ENCODE data around the gene PTPRD. TPM values are rescaled to one million over a fixed set of nuclear protein-coding genes. Genes with fewer than 3 reads are reported as not detected.

The PTPRD gene
- total RNA-seq, 2 experiments from 2014 or later = not detected

DNA sequence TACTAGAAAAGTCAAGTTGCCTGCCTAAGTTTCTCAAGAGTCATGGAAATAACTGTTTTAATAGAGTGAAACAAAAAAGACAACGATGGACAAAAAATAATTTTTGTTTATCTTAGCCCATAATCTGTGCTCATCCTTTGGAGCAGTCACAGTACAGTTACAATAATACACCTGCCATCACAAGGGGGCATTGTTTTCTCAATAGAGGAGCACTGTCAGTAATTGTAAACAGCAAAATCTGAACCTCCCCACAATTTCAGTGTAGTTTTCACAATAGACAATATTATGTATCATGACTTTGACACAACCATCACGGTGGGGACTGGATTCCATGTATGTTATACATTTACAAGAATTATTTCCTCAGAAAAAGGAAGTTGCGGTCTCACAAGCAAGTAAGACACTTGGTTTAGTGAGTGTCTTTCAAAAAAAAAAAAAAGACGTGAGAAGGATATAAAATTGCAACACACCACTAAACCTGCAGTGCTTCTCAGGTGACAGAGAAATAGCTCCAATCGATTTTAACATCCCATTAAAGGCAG lies 586.3 kb downstream of the PTPRD start:
- no peaks in the 10 kb centered on the region for H3K4me1 Mint-ChIP-seq
- no peak for DNase-seq
- no peaks in the 10 kb centered on the region for H3K27me3 Mint-ChIP-seq
- H3K9me3 Mint-ChIP-seq = peaks cover 7% of the 10 kb centered on the region
- no peaks in the 10 kb centered on the region for H3K36me3 Mint-ChIP-seq (ENCODE audit: low read depth)
- no peak overlapping the region for H3K4me3 Mint-ChIP-seq
- CTCF ChIA-PET = no interaction called here
- H3K27ac Mint-ChIP-seq = no peak overlapping the region
- POLR2A ChIA-PET = no interaction called here

DNA sequence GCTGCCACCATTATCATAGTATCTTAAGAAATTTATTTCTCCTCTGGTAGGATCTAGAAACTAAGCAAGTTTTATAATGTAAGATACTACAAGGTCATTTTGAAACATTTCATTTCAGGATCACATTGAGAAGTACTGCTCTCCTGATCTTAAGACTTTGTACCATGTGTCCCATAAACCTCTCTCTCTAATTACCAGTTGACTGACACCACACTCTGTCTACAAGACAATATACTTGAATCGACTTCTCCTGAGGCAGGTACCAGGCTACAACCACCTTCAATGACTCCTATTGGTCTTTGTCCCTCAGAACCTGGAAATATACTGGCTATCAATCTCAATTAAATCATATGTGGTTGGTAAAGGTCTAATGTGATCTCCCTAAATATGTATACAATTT lies 597.0 kb downstream of the PTPRD start:
- ChIA-PET CTCF (no interaction called here), POLR2A (no interaction called here)
- no peaks in the 10 kb centered on the region for H3K27me3 Mint-ChIP-seq
- no peak for DNase-seq
- no peaks in the 10 kb centered on the region for H3K36me3 Mint-ChIP-seq (ENCODE audit: low read depth)
- peaks cover 2% of the 10 kb centered on the region for H3K9me3 Mint-ChIP-seq
- H3K27ac Mint-ChIP-seq = no peak overlapping the region
- no peak overlapping the region for H3K4me3 Mint-ChIP-seq
- H3K4me1 Mint-ChIP-seq = no peaks in the 10 kb centered on the region

DNA sequence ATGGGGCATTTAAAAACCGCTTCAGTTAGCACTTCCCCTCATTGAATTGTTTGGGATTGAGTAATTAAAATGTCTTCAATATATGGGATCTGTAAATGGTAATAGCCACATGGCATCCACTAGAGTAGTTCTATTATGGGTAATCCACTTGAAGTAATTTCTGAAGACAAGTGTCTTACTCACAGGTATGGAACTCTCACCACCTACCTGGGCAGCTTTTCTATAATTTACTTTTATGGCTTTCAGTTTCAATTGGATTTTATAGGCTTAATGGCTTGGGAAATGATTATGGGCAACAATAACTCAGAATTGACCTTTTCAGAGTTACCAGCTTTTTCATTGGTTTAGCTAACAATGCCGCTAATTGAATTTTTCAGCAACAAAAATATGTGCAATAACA lies 597.9 kb downstream of the PTPRD start:
- Mint-ChIP-seq H3K27ac (no peak overlapping the region), H3K27me3 (no peaks in the 10 kb centered on the region), H3K4me3 (no peak overlapping the region), H3K36me3 (ENCODE audit: low read depth) (no peaks in the 10 kb centered on the region), H3K9me3 (peaks cover 2% of the 10 kb centered on the region), H3K4me1 (no peaks in the 10 kb centered on the region)
- ChIA-PET POLR2A (no interaction called here), CTCF (no interaction called here)
- no peak for DNase-seq

DNA sequence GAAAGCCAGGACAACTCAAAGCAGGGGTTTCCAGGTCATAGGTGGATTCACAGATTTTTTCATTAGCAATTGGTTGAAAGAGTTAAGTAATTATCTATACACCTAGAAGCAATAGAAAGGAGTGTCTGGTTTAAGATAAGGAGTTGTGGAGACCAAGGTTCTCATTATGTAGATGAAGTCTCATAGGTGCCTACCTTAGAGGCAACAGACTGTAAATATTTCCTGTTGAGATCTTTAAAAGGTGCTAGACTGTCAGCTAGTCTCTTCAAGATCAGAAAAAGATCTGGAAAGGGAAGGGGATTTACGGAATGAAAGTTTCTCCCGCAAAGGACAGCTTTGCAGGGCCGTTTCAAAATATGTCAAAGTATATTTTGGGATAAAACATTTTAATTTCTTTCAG lies 603.4 kb downstream of the PTPRD start:
- ChIA-PET CTCF (no interaction called here), POLR2A (no interaction called here)
- H3K4me3 Mint-ChIP-seq = no peak overlapping the region
- no peaks in the 10 kb centered on the region for H3K36me3 Mint-ChIP-seq (ENCODE audit: low read depth)
- no peaks in the 10 kb centered on the region for H3K9me3 Mint-ChIP-seq
- DNase-seq = no peak
- no peaks in the 10 kb centered on the region for H3K27me3 Mint-ChIP-seq
- no peak overlapping the region for H3K27ac Mint-ChIP-seq
- no peaks in the 10 kb centered on the region for H3K4me1 Mint-ChIP-seq

DNA sequence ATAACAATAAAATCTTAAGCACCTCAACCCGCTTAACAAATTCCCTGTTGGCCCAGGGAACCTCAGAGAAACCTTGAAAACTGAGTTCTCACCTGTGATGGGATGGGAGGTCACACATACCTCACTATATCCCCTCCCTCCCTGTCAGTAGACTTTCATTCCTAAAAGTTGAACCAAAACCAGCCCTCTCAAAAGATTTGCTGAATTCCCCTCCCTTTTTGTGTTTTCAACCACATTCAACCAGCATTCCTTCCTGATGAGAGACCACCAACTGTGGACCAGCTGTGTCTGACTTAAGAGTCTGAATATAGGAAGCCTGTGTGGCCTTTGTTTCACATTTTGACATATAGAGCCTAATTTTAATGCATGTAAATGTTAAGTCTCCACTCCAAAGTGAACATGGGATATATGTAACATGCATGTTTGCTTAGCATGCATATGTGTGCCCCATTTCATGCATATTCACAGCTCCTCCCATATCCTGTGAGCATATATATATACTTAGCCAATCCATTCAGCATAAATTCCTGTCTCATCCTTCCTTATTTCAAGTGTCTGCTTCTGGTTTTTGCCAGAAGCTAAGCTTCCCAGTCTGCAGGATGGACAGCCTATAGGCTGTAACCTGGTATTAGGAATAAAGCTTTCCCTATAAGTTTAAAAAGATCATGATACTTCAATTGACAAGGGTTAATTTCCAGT lies 604.6 kb downstream of the PTPRD start:
- Mint-ChIP-seq H3K36me3 (ENCODE audit: low read depth) (no peaks in the 10 kb centered on the region), H3K27me3 (no peaks in the 10 kb centered on the region), H3K4me3 (no peak overlapping the region), H3K4me1 (no peaks in the 10 kb centered on the region), H3K27ac (no peak overlapping the region), H3K9me3 (no peaks in the 10 kb centered on the region)
- ChIA-PET POLR2A (no interaction called here), CTCF (no interaction called here)
- no peak for DNase-seq

DNA sequence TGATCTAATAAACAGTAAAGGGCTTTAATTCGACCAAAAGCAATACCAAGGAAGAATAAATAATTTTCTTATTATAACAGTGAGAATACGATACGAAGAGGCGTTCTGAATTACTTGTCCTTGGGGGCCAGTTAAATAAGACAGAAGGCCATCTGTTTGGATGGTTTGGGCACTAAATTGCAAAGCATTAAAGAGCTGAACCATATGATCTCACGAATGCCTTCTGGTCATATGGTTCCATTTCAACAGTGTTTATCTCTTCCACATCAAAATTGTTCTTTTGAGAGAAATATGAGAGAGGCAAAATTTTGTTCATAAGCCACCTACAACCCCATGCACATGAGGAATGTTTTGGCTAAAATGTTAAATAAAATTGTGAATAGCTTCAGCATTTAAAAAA lies 605.4 kb downstream of the PTPRD start:
- POLR2A ChIA-PET = no interaction called here
- no peak for DNase-seq
- Mint-ChIP-seq H3K4me3 (no peak overlapping the region), H3K9me3 (no peaks in the 10 kb centered on the region), H3K27ac (no peak overlapping the region), H3K4me1 (no peaks in the 10 kb centered on the region), H3K27me3 (no peaks in the 10 kb centered on the region), H3K36me3 (ENCODE audit: low read depth) (no peaks in the 10 kb centered on the region)
- CTCF ChIA-PET = no interaction called here

DNA sequence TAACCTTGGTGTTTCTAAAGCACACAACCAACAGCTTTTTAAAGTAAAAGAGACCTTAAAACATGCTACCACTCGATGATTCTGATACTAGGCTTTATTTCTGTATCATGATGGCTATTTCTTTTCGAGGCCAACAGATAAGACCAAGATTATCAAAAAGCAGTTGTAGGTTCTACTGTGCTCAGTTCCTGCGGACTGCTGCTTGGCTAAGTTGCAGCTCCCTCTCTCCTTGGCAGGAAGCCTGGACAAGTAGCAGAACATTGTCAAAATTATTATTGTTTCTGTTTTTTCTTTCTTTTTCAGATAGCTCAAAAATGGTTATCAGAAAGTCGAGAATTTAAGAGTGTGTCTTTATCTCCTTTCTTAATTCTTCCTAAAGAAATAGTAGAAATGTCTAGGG lies 607.6 kb downstream of the PTPRD start:
- H3K4me3 Mint-ChIP-seq = no peak overlapping the region
- DNase-seq = no peak
- H3K4me1 Mint-ChIP-seq = no peaks in the 10 kb centered on the region
- H3K36me3 Mint-ChIP-seq (ENCODE audit: low read depth) = no peaks in the 10 kb centered on the region
- no peaks in the 10 kb centered on the region for H3K9me3 Mint-ChIP-seq
- ChIA-PET POLR2A (no interaction called here), CTCF (no interaction called here)
- H3K27me3 Mint-ChIP-seq = no peaks in the 10 kb centered on the region
- H3K27ac Mint-ChIP-seq = no peak overlapping the region

DNA sequence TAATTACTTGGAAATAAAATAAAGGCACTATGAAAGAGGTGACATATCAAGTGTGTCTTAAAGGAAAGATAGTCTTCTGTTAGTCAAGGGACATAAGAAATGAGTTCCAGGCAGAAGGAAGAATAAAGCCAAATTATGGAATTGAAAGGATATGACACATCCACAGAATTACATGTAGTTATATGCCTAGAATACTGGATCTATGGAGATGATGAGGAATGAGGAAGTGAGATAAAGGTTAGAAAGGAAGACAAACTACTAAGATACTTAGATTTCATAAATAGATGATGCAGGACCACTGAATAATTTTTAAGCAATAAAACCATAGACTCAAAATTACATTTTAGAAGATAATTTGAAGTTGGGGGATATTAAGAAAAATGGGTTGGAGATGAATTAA lies 609.8 kb downstream of the PTPRD start:
- no peak overlapping the region for H3K27ac Mint-ChIP-seq
- POLR2A ChIA-PET = no interaction called here
- no peaks in the 10 kb centered on the region for H3K36me3 Mint-ChIP-seq (ENCODE audit: low read depth)
- H3K4me3 Mint-ChIP-seq = no peak overlapping the region
- CTCF ChIA-PET = no interaction called here
- H3K4me1 Mint-ChIP-seq = no peaks in the 10 kb centered on the region
- no peaks in the 10 kb centered on the region for H3K27me3 Mint-ChIP-seq
- H3K9me3 Mint-ChIP-seq = no peaks in the 10 kb centered on the region
- no peak for DNase-seq

DNA sequence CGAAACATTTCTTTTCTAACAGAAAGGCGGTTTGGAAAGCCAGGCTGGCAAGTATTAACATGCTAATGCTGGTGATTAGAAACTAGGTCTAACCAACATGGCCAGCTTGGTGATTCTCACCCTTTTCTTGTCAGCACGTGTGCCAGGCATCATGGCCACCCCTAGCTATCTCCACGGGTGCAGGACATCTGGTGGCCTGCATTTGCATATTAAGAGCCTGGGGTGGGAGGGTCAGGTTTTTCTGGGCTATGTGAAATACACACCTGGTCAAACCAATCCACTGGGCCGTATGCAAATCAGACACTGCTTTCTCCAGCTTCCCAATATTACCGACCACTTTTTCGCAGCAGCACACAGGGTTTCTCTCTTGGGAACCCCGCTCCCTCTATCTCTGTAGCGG lies 612.1 kb downstream of the PTPRD start:
- no peaks in the 10 kb centered on the region for H3K9me3 Mint-ChIP-seq
- no peaks in the 10 kb centered on the region for H3K4me1 Mint-ChIP-seq
- DNase-seq = no peak
- ChIA-PET POLR2A (no interaction called here), CTCF (no interaction called here)
- no peak overlapping the region for H3K27ac Mint-ChIP-seq
- H3K27me3 Mint-ChIP-seq = no peaks in the 10 kb centered on the region
- H3K4me3 Mint-ChIP-seq = no peak overlapping the region
- H3K36me3 Mint-ChIP-seq (ENCODE audit: low read depth) = no peaks in the 10 kb centered on the region

DNA sequence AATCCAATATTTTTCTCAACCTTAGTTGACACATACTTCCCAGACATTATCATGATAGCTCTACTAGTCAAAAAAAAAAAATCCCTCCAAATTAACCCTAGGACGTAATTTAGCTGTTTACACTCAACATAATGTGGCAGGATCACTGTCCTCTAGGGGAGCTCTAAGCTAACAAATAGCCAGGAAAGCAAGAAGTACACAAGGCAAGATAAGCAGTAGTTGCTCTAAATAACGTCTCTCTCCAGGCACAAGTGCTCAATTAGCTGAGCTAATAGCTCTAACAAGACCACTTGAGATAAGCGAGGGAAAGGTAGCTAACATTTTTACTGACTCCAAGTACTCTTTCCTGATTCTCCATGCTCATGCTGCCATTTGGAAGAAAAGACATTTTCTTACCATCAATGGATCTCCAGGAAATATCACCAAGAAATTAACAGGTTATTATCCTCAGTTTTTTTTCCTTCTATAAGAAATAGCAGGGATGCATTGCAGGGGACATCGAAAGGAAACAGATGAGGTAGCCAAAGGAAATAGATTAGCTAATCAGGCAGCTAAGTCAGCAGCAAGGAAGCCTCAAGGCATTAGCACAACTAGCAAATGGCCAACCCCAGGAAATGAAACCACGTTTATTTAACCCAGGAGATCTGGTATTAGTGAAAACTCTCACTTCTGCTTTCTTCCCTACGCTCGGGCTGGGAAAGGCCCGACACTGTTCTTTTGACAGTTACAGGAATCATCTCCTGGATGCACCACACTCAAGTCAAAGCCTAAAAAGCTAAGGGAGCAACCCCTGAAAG lies 614.1 kb downstream of the PTPRD start:
- CTCF ChIA-PET = no interaction called here
- no peaks in the 10 kb centered on the region for H3K36me3 Mint-ChIP-seq (ENCODE audit: low read depth)
- H3K27ac Mint-ChIP-seq = no peak overlapping the region
- no peaks in the 10 kb centered on the region for H3K4me1 Mint-ChIP-seq
- no peaks in the 10 kb centered on the region for H3K9me3 Mint-ChIP-seq
- no peaks in the 10 kb centered on the region for H3K27me3 Mint-ChIP-seq
- DNase-seq = no peak
- POLR2A ChIA-PET = no interaction called here
- H3K4me3 Mint-ChIP-seq = no peak overlapping the region

DNA sequence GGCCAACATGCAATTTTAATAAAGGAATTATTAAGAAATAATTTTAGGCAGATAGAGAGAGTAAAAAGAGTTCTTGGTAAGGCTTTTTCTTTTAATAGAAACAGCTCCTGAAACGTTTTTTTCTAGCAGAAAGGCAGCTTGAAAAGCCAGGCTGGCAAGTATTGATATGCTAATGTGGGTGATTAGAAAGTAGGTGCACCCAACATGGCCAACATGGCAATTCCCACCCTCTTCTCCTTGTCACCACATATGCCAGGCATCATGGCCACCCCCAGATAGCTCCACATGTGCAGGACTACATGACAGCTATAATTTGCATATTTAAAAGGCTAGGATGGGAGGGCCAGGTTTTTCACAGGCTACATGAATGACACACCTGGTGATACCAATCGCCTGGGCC lies 615.2 kb downstream of the PTPRD start:
- CTCF ChIA-PET = no interaction called here
- H3K27ac Mint-ChIP-seq = no peak overlapping the region
- POLR2A ChIA-PET = no interaction called here

DNA sequence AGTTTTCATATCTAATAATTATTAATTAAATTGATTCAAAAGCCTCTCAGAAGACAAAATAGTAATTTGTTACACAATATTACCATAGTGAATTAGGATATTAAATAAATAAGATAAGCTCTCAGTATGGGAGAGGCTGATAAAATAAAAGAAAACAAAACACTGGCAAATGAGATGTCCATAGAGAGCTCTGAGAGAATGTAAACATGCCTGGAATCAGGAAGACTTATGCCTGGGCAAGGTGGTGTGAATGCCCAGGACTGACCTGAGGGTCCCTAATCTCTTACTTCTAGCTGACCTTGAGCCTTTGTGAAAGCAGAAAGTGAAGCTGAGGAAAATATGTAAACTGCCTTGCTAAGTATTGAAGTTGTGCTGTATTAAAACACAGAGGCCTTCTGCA lies 616.5 kb downstream of the PTPRD start:
- no peak for DNase-seq
- POLR2A ChIA-PET = no interaction called here
- no peaks in the 10 kb centered on the region for H3K36me3 Mint-ChIP-seq (ENCODE audit: low read depth)
- no peaks in the 10 kb centered on the region for H3K4me1 Mint-ChIP-seq
- no peaks in the 10 kb centered on the region for H3K9me3 Mint-ChIP-seq
- CTCF ChIA-PET = no interaction called here
- no peak overlapping the region for H3K4me3 Mint-ChIP-seq
- H3K27ac Mint-ChIP-seq = no peak overlapping the region
- no peaks in the 10 kb centered on the region for H3K27me3 Mint-ChIP-seq

More for the DNA sequence above, 615.2 kb downstream of the PTPRD start:
- Mint-ChIP-seq H3K9me3 (no peaks in the 10 kb centered on the region), H3K27me3 (no peaks in the 10 kb centered on the region), H3K4me3 (no peak overlapping the region), H3K4me1 (no peaks in the 10 kb centered on the region), H3K36me3 (ENCODE audit: low read depth) (no peaks in the 10 kb centered on the region)
- DNase-seq = no peak

DNA sequence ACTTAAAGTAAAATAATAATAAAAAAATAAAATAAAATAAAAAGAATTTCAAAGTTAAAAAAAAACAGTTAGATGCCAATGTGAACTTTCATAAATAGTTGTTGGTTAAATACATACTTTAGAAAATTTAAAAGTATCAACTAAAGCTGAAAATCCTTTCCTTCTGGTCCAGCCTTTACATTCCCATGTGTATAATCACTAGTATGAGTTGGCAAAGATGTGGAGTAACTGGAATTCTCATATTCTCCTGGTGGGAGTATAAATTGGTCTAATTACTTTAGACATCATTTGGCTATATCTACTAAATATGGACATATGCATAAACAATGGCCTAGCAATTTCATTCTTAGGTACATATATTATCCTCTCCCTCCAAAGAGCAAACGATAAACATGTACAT lies 619.9 kb downstream of the PTPRD start:
- Mint-ChIP-seq H3K9me3 (no peaks in the 10 kb centered on the region), H3K27me3 (no peaks in the 10 kb centered on the region), H3K4me3 (no peak overlapping the region), H3K4me1 (no peaks in the 10 kb centered on the region), H3K36me3 (ENCODE audit: low read depth) (no peaks in the 10 kb centered on the region), H3K27ac (no peak overlapping the region)
- no peak for DNase-seq
- POLR2A ChIA-PET = no interaction called here
- CTCF ChIA-PET = no interaction called here

DNA sequence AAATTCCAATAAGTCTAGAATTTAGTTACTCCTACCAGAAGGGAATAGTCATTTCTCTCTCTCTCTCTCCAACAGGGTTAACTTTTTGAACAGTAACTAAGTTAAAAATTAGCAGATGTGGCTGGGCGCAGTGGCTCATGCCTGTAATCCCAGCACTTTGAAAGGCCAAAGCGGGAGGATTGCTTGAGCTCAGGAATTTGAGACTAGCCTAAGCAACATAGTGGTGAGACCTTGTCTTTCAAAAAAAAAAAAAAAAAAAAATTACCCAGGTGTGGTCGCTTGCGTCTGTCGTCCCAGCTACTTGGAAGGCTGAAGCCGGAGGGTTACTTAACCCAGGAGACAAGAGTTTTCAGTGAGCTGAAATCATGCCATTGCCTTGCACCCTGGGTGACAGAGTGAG lies 639.7 kb downstream of the PTPRD start:
- DNase-seq = no peak
- ChIA-PET POLR2A (no interaction called here), CTCF (interaction anchor here (0.7 kb wide), 1 partner anchor 31 kb away, joined by 3 read pairs; no protein-coding TSS in a partner anchor)
- Mint-ChIP-seq H3K27me3 (no peaks in the 10 kb centered on the region), H3K4me3 (no peak overlapping the region), H3K9me3 (no peaks in the 10 kb centered on the region), H3K27ac (no peak overlapping the region), H3K4me1 (no peaks in the 10 kb centered on the region), H3K36me3 (ENCODE audit: low read depth) (no peaks in the 10 kb centered on the region)

Data from activated CD4-positive, alpha-beta memory T cell treated with anti-CD3 and anti-CD28 coated beads, Interleukin-2, amount 10 ng/mL, durations not matched to agents 7 days and 5 days (primary cell).